B cell (primary cell): ENCODE measurements around the gene ZBTB48.

Source experiments
- CTCF ChIP-seq: fragments of 200-600 bp; IDR thresholded peaks from one replicate; pipeline ENCODE4 v1.8.0; 2022; ENCODE audit warnings: antibody characterized with exemption, mild to moderate bottlenecking
- EZH2 ChIP-seq: IDR thresholded peaks from 2 replicates; pipeline ENCODE4 v1.6.1; 2012; ENCODE audit warnings: borderline replicate concordance, low read depth, mild to moderate bottlenecking, moderate library complexity, low read length; ENCODE audit not compliant: insufficient read depth, poor library complexity, severe bottlenecking

- TF ChIP-seq CTCF: no peak
- no peak for TF ChIP-seq EZH2
Measured at GRCh38 chr1:6531996-6532395, 47.8 kb upstream of the ZBTB48 start.
